Measurements from ENCODE around the gene ERICH4.

DNA sequence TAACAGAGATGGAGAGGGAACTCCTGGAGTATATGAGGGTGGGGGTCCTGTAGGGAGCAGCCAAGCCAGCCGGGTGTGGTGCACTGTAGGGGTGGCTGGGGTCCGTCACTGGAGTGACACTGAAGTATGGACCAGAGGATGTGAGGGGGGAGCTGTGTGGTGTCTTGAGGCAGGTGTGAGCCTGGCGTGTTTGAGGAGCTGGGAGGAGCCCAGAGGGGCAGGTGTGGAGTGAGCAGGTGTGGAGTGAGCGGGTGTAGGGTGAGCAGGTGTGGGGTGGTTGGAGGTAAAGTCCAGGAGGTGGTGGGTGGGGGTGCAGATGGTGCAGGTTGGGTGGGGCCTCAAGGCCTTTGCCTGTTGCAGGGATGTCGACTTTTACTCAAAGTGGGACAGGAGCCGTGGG, 21.6 kb upstream of the ERICH4 start:
- TF ChIP-seq, protein P1, sequence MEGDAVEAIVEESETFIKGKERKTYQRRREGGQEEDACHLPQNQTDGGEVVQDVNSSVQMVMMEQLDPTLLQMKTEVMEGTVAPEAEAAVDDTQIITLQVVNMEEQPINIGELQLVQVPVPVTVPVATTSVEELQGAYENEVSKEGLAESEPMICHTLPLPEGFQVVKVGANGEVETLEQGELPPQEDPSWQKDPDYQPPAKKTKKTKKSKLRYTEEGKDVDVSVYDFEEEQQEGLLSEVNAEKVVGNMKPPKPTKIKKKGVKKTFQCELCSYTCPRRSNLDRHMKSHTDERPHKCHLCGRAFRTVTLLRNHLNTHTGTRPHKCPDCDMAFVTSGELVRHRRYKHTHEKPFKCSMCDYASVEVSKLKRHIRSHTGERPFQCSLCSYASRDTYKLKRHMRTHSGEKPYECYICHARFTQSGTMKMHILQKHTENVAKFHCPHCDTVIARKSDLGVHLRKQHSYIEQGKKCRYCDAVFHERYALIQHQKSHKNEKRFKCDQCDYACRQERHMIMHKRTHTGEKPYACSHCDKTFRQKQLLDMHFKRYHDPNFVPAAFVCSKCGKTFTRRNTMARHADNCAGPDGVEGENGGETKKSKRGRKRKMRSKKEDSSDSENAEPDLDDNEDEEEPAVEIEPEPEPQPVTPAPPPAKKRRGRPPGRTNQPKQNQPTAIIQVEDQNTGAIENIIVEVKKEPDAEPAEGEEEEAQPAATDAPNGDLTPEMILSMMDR (conservative IDR thresholded peaks at IDR 0.05) = no peak
- TF ChIP-seq EZH2 (IDR thresholded peaks at IDR 0.05; ENCODE audit: low read depth) = no peak
